Ovary (tissue), 3 donors: ENCODE results near the gene FTO.

ENCODE experiments used
- CTCF ChIP-seq, 3 donors: fragments of 450-650 bp in 2 of 3; fragments of 200-600 bp in 1 of 3; IDR thresholded peaks; one replicate each; pipeline versions ENCODE4 v1.5.1 to v1.8.0; 2016 to 2022; ENCODE audit warnings: antibody characterized with exemption in 3 of 3, mild to moderate bottlenecking in 1 of 3
- POLR2A ChIP-seq: fragments of 450-650 bp; IDR thresholded peaks from one replicate; pipeline ENCODE4 v1.6.1; 2017; ENCODE audit warnings: antibody characterized with exemption, mild to moderate bottlenecking, moderate library complexity
- donor health status: DM: no; HTN: no; CAD: no.

DNA sequence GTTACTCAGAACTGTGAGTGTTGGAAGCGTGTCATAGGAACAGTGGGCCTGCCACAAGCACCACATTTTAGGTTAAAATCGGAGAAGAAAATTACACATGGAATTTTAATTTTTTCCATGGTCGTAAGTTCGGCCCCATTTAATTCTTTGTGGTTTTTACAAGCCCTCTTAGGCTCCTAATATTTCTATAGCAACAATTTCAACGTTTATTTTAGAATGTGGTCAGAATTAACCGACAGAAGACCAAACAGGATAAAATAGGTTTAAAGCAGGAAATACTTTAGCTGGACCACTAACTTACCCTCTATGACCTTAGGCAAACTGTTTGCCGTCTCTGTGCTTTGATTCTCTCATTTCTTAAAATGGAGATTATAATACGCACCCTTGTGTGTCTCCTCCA is 69.9 kb downstream of the FTO start:
- TF ChIP-seq CTCF (IDR thresholded peaks at IDR 0.05) (no peak), POLR2A (no peak)
